SJCRH30 (cell line): ENCODE results near the gene NPR3. TPM values are rescaled to one million over a fixed set of nuclear protein-coding genes. Genes with fewer than 3 reads are reported as not detected.

ENCODE experiments used
- DNase-seq, 2 experiments: peaks; one replicate each; pipeline ENCODE4 v3.0.0-alpha.2; 2015 to 2020
- H3K27ac ChIP-seq: fragments of 250-450 bp; sonication (Bioruptor Pico); 2 replicates; pipeline ENCODE4 v1.5.1; 2020; ENCODE audit warnings: mild to moderate bottlenecking, moderate library complexity
- H3K27me3 ChIP-seq: fragments of 250-450 bp; sonication (Bioruptor Pico); 2 replicates; pipeline ENCODE4 v1.5.1; 2020; ENCODE audit warnings: mild to moderate bottlenecking, moderate library complexity
- H3K36me3 ChIP-seq: fragments of 250-450 bp; sonication (Bioruptor Pico); 2 replicates; pipeline ENCODE4 v1.5.1; 2020; ENCODE audit warnings: mild to moderate bottlenecking, moderate library complexity
- H3K4me1 ChIP-seq: fragments of 250-450 bp; sonication (Bioruptor Pico); 2 replicates; pipeline ENCODE4 v1.5.1; 2020; ENCODE audit warnings: mild to moderate bottlenecking, moderate library complexity
- H3K4me3 ChIP-seq: fragments of 250-450 bp; sonication (Bioruptor Pico); 2 replicates; pipeline ENCODE4 v1.5.1; 2020; ENCODE audit warnings: mild to moderate bottlenecking, moderate library complexity
- H3K9me3 ChIP-seq: fragments of 250-450 bp; sonication (Bioruptor Pico); replicated peaks from 2 replicates; pipeline ENCODE4 v1.5.1; 2020; ENCODE audit warnings: mild to moderate bottlenecking, moderate library complexity
- total RNA-seq: library from RNA; depleted of rRNA; stranded (reverse); fragments of >200 nt; shearing (Covaris generic); gene quantifications from 2 replicates; pipeline ENCODE4 v1.2.3, GENCODE V29; 2014

NPR3 gene
- total RNA-seq, 1 experiment from 2014 or later: 0.24 TPM

GRCh38 chr5:32692036-32692746, 18.9 kb upstream of the NPR3 start:
- H3K4me1 ChIP-seq: peaks cover 3% of the 10 kb centered on the region
- no peaks in the 10 kb centered on the region for H3K27me3 ChIP-seq
- no peaks in the 10 kb centered on the region for H3K36me3 ChIP-seq
- H3K4me3 ChIP-seq: no peak overlapping the region
- no peaks in the 10 kb centered on the region for H3K9me3 ChIP-seq
- no peak for DNase-seq
- no peak overlapping the region for H3K27ac ChIP-seq

- no peak for DNase-seq
- Histone ChIP-seq H3K27me3 (no peaks in the 10 kb centered on the region), H3K27ac (no peak overlapping the region), H3K36me3 (no peaks in the 10 kb centered on the region), H3K9me3 (no peaks in the 10 kb centered on the region), H3K4me3 (no peak overlapping the region), H3K4me1 (no peaks in the 10 kb centered on the region)
Measured at GRCh38 chr5:32703957-32704356, 7.2 kb upstream of the NPR3 start.

GRCh38 chr5:32707418-32707997, 3.6 kb upstream of the NPR3 start:
- Histone ChIP-seq H3K27ac (no peak overlapping the region), H3K36me3 (no peaks in the 10 kb centered on the region), H3K27me3 (no peaks in the 10 kb centered on the region), H3K4me1 (no peaks in the 10 kb centered on the region), H3K9me3 (no peaks in the 10 kb centered on the region), H3K4me3 (no peak overlapping the region)
- DNase-seq: peak; percentile 29 to 72

GRCh38 chr5:32708949-32709348, 2.2 kb upstream of the NPR3 start:
- H3K36me3 ChIP-seq: no peaks in the 10 kb centered on the region
- H3K9me3 ChIP-seq: no peaks in the 10 kb centered on the region
- DNase-seq: no peak
- H3K27me3 ChIP-seq: no peaks in the 10 kb centered on the region
- no peak overlapping the region for H3K4me3 ChIP-seq
- H3K4me1 ChIP-seq: no peaks in the 10 kb centered on the region
- no peak overlapping the region for H3K27ac ChIP-seq

GRCh38 chr5:32709750-32710549, 1.2 kb upstream of the NPR3 start:
- H3K9me3 ChIP-seq: no peaks in the 10 kb centered on the region
- no peak for DNase-seq
- no peaks in the 10 kb centered on the region for H3K36me3 ChIP-seq

GRCh38 chr5:32711362-32711680, 200 bp downstream of the NPR3 start:
- Histone ChIP-seq H3K4me3 (no peak overlapping the region), H3K27ac (no peak overlapping the region), H3K4me1 (no peaks in the 10 kb centered on the region), H3K9me3 (no peaks in the 10 kb centered on the region), H3K27me3 (no peaks in the 10 kb centered on the region), H3K36me3 (no peaks in the 10 kb centered on the region)
- DNase-seq: no peak

More at GRCh38 chr5:32709750-32710549, 1.2 kb upstream of the NPR3 start:
- Histone ChIP-seq H3K27me3 (no peaks in the 10 kb centered on the region), H3K4me1 (no peaks in the 10 kb centered on the region), H3K4me3 (no peak overlapping the region), H3K27ac (no peak overlapping the region)

- DNase-seq: no peak
- no peaks in the 10 kb centered on the region for H3K4me1 ChIP-seq
- H3K4me3 ChIP-seq: no peak overlapping the region
- H3K9me3 ChIP-seq: no peaks in the 10 kb centered on the region
- no peaks in the 10 kb centered on the region for H3K36me3 ChIP-seq
- H3K27me3 ChIP-seq: no peaks in the 10 kb centered on the region
- H3K27ac ChIP-seq: no peak overlapping the region
Measured at GRCh38 chr5:32711681-32712480, 760 bp downstream of the NPR3 start.

- no peaks in the 10 kb centered on the region for H3K27me3 ChIP-seq
- H3K9me3 ChIP-seq: no peaks in the 10 kb centered on the region
- no peak overlapping the region for H3K27ac ChIP-seq
- no peak for DNase-seq
- H3K36me3 ChIP-seq: no peaks in the 10 kb centered on the region
- no peak overlapping the region for H3K4me3 ChIP-seq
- H3K4me1 ChIP-seq: no peaks in the 10 kb centered on the region
Measured at GRCh38 chr5:32712481-32713360, 1.6 kb downstream of the NPR3 start.

- DNase-seq: no peak
- Histone ChIP-seq H3K27ac (no peak overlapping the region), H3K4me3 (no peak overlapping the region), H3K36me3 (no peaks in the 10 kb centered on the region), H3K4me1 (no peaks in the 10 kb centered on the region), H3K9me3 (no peaks in the 10 kb centered on the region; the same call in 1 of the 2 replicates), H3K27me3 (no peaks in the 10 kb centered on the region)
Measured at GRCh38 chr5:32713361-32713769, 2.2 kb downstream of the NPR3 start.

GRCh38 chr5:32713770-32714381, 2.8 kb downstream of the NPR3 start:
- Histone ChIP-seq H3K27ac (no peak overlapping the region), H3K4me1 (no peaks in the 10 kb centered on the region), H3K4me3 (no peak overlapping the region), H3K36me3 (no peaks in the 10 kb centered on the region), H3K9me3 (peaks cover 4% of the 10 kb centered on the region; the same call in 1 of the 2 replicates), H3K27me3 (no peaks in the 10 kb centered on the region)
- DNase-seq: no peak

GRCh38 chr5:32714836-32715235, 3.7 kb downstream of the NPR3 start:
- H3K27me3 ChIP-seq: no peaks in the 10 kb centered on the region
- no peak for DNase-seq
- H3K4me1 ChIP-seq: no peaks in the 10 kb centered on the region
- no peaks in the 10 kb centered on the region for H3K36me3 ChIP-seq
- peaks cover 6% of the 10 kb centered on the region; the same call in 1 of the 2 replicates for H3K9me3 ChIP-seq
- no peak overlapping the region for H3K27ac ChIP-seq
- no peak overlapping the region for H3K4me3 ChIP-seq

GRCh38 chr5:32720300-32720699, 9.2 kb downstream of the NPR3 start:
- Histone ChIP-seq H3K27me3 (no peaks in the 10 kb centered on the region), H3K9me3 (peaks cover 6% of the 10 kb centered on the region; the same call in 1 of the 2 replicates), H3K4me3 (no peak overlapping the region), H3K4me1 (no peaks in the 10 kb centered on the region), H3K36me3 (no peaks in the 10 kb centered on the region), H3K27ac (no peak overlapping the region)
- DNase-seq: no peak

GRCh38 chr5:32721626-32722025, 10.5 kb downstream of the NPR3 start:
- Histone ChIP-seq H3K9me3 (peaks cover 6% of the 10 kb centered on the region; the same call in 1 of the 2 replicates), H3K36me3 (no peaks in the 10 kb centered on the region), H3K4me3 (no peak overlapping the region), H3K27me3 (no peaks in the 10 kb centered on the region), H3K27ac (no peak overlapping the region), H3K4me1 (no peaks in the 10 kb centered on the region)
- DNase-seq: no peak
